UCSD-AML1 (cell line): ENCODE data around the gene CD59.
"Not testable (repeated sequence)": the region's sequence is repeated elsewhere in the genome, so short reads cannot be mapped to it uniquely, and the experiment has no call there.

Experiments used
- DNase-seq: peaks from one replicate; lab custom pipeline; 2025; ENCODE audit not compliant: unreplicated experiment; lab: John Stamatoyannopoulos, UW

The CD59 gene

GRCh38 chr11:33695051-33695566 is 41.1 kb downstream of the CD59 start:
- no peak for DNase-seq

GRCh38 chr11:33694346-33695050 is 41.7 kb downstream of the CD59 start:
- no peak for DNase-seq

- no peak for DNase-seq
Measured at GRCh38 chr11:33692541-33692940, 43.7 kb downstream of the CD59 start.

- no peak for DNase-seq
Measured at GRCh38 chr11:33692013-33692504, 44.2 kb downstream of the CD59 start.

- DNase-seq, result no peak
Measured at GRCh38 chr11:33691066-33691864, 45.0 kb downstream of the CD59 start.

GRCh38 chr11:33690290-33691065 is 45.7 kb downstream of the CD59 start:
- DNase-seq, result no peak

- DNase-seq, result no peak
Measured at GRCh38 chr11:33689501-33689900, 46.7 kb downstream of the CD59 start.

- DNase-seq, result no peak
Measured at GRCh38 chr11:33689085-33689484, 47.1 kb downstream of the CD59 start.

GRCh38 chr11:33687733-33688479 is 48.3 kb downstream of the CD59 start:
- no peak for DNase-seq

- no peak for DNase-seq
Measured at GRCh38 chr11:33685082-33685481, 51.1 kb downstream of the CD59 start.

- DNase-seq, result no peak
Measured at GRCh38 chr11:33684003-33684706, 52.1 kb downstream of the CD59 start.

GRCh38 chr11:33682446-33682845 is 53.8 kb downstream of the CD59 start:
- DNase-seq, result no peak

GRCh38 chr11:33682019-33682418 is 54.2 kb downstream of the CD59 start:
- DNase-seq, result no peak

GRCh38 chr11:33678616-33679015 is 57.6 kb downstream of the CD59 start:
- DNase-seq, result not testable (repeated sequence)

- no peak for DNase-seq
Measured at GRCh38 chr11:33674035-33674814, 62.0 kb downstream of the CD59 start.

GRCh38 chr11:33672273-33672672 is 64.0 kb downstream of the CD59 start:
- DNase-seq, result no peak

GRCh38 chr11:33670250-33671011 is 65.8 kb downstream of the CD59 start:
- no peak for DNase-seq

GRCh38 chr11:33669598-33670249 is 66.5 kb downstream of the CD59 start:
- DNase-seq, result no peak
